H1 (cell line): Measurements from ENCODE around the gene PRDM15. TPM values are rescaled to one million over a fixed set of nuclear protein-coding genes. Genes with fewer than 3 reads are reported as not detected.

Experiments
- CTCF ChIA-PET: fragments of 300-600 bp; sonication (Branson Sonifier 250); formaldehyde crosslinking; loops from one replicate; lab custom pipeline; 2021; ENCODE audit not compliant: partially characterized antibody; lab: Charles Lee
- POLR2A ChIA-PET: fragments of 300-600 bp; sonication (Branson Sonifier 250); formaldehyde crosslinking; loops from one replicate; lab custom pipeline; 2021; ENCODE audit warnings: inconsistent platforms; ENCODE audit not compliant: partially characterized antibody; lab: Charles Lee
- DNase-seq, 2 experiments: peaks; one replicate each; pipeline versions ENCODE4 v3.0.0 to v3.0.0-alpha.2; 2010 to 2022; ENCODE audit warnings: low spot score in 2 of 2, low read depth in 1 of 2, mixed read lengths in 1 of 2
- FAIRE-seq: peaks from 2 replicates; lab custom pipeline; 2011; peaks lifted over from hg19 to GRCh38; lab: Jason Lieb, UNC
- H2AFZ ChIP-seq: 2 replicates; pipeline ENCODE4 v1.8.1; 2012; ENCODE audit warnings: low read length, inconsistent platforms
- H2AK5ac ChIP-seq: 2 replicates; pipeline ENCODE4 v1.6.1; 2013; ENCODE audit warnings: low read depth, low read length
- H2BK120ac ChIP-seq: replicated peaks from 2 replicates; pipeline ENCODE3; 2013; ENCODE audit warnings: low read depth, low read length, inconsistent platforms
- H2BK12ac ChIP-seq: 2 replicates; pipeline ENCODE4 v1.6.1; 2013; ENCODE audit warnings: low read depth, low read length
- H2BK15ac ChIP-seq: 2 replicates; pipeline ENCODE4 v1.6.1; 2013; ENCODE audit warnings: low read length
- H2BK20ac ChIP-seq: 2 replicates; pipeline ENCODE4 v1.6.1; 2013; ENCODE audit warnings: low read length
- H2BK5ac ChIP-seq: 2 replicates; pipeline ENCODE4 v1.6.1; 2013; ENCODE audit warnings: low read depth, low read length
- H3K14ac ChIP-seq: 2 replicates; pipeline ENCODE4 v1.6.1; 2013; ENCODE audit warnings: inconsistent platforms; ENCODE audit not compliant: insufficient read length
- H3K18ac ChIP-seq: 2 replicates; pipeline ENCODE4 v1.6.1; 2013; ENCODE audit warnings: low read length; ENCODE audit errors: extremely low read depth
- H3K23ac ChIP-seq: 2 replicates; pipeline ENCODE4 v1.6.1; 2013; ENCODE audit warnings: inconsistent platforms; ENCODE audit not compliant: insufficient read length
- H3K23me2 ChIP-seq: 2 replicates; pipeline ENCODE4 v1.6.1; 2013; ENCODE audit warnings: low read depth, low read length
- H3K27ac ChIP-seq: 2 replicates; pipeline ENCODE4 v1.6.1; 2011; ENCODE audit warnings: low read depth, low read length, inconsistent platforms
- H3K27me3 ChIP-seq, 4 experiments: replicated peaks in 1 of 4; 1 replicate in 1 of 4; 2 replicates in 3 of 4; pipeline versions ENCODE4 v1.6.1 to v1.8.1; 2011 to 2013; ENCODE audit warnings: low read length in 3 of 4, mild to moderate bottlenecking in 3 of 4, inconsistent platforms in 2 of 4, mixed read lengths in 2 of 4, moderate library complexity in 1 of 4; ENCODE audit not compliant: control insufficient read depth in 3 of 4, insufficient read depth in 3 of 4; ENCODE audit errors: extremely low read depth in 1 of 4
- H3K36me3 ChIP-seq, 4 experiments: 2 replicates each; pipeline versions ENCODE4 v1.6.1 to v1.8.1; 2011 to 2013; ENCODE audit warnings: mild to moderate bottlenecking in 4 of 4, low read length in 3 of 4, moderate library complexity in 2 of 4, control low read depth in 1 of 4, inconsistent platforms in 1 of 4; ENCODE audit not compliant: insufficient read depth in 4 of 4, control insufficient read depth in 2 of 4
- H3K4ac ChIP-seq: replicated peaks from 2 replicates; pipeline ENCODE3; 2013; ENCODE audit warnings: low read length, low read depth, mixed read lengths, inconsistent platforms; ENCODE audit not compliant: insufficient read length
- H3K4me1 ChIP-seq, 4 experiments: replicated peaks in 1 of 4; 1 replicate in 1 of 4; 2 replicates in 3 of 4; pipeline versions ENCODE4 v1.6.1 to v1.8.1; 2011 to 2013; ENCODE audit warnings: low read length in 3 of 4, inconsistent platforms in 2 of 4, mixed read lengths in 1 of 4; ENCODE audit not compliant: insufficient read depth in 4 of 4, control insufficient read depth in 3 of 4
- H3K4me2 ChIP-seq, 2 experiments: 2 replicates each; pipeline versions ENCODE4 v1.6.1 to v1.8.1; 2011 to 2013; ENCODE audit warnings: low read depth in 2 of 2, low read length in 2 of 2, control low read depth in 1 of 2, inconsistent platforms in 1 of 2, mild to moderate bottlenecking in 1 of 2; ENCODE audit not compliant: insufficient read depth in 1 of 2
- H3K4me3 ChIP-seq, 4 experiments: fragments of 200-600, 300-600 bp in 1 of 4; sonication (generic), shearing (Covaris generic), sonication (Bioruptor Twin) in 1 of 4; 2 replicates each; pipeline versions ENCODE4 v1.5.1 to v1.8.1; 2011 to 2016; ENCODE audit warnings: low read length in 4 of 4, low read depth in 3 of 4, control low read depth in 2 of 4, inconsistent platforms in 2 of 4, mild to moderate bottlenecking in 2 of 4, mixed read lengths in 1 of 4, moderate library complexity in 1 of 4; ENCODE audit not compliant: insufficient read depth in 2 of 4; ENCODE audit errors: extremely low read depth in 1 of 4
- H3K56ac ChIP-seq: replicated peaks from 2 replicates; pipeline ENCODE3; 2013; ENCODE audit warnings: low read depth, mild to moderate bottlenecking, mixed read lengths, low read length, inconsistent platforms; ENCODE audit not compliant: insufficient read length
- H3K79me1 ChIP-seq: 2 replicates; pipeline ENCODE4 v1.6.1; 2013; ENCODE audit warnings: low read depth, low read length, control low read depth
- H3K79me2 ChIP-seq, 2 experiments: 2 replicates each; pipeline versions ENCODE4 v1.6.1 to v1.8.1; 2012 to 2013; ENCODE audit warnings: low read length in 2 of 2, mild to moderate bottlenecking in 2 of 2, inconsistent platforms in 1 of 2; ENCODE audit not compliant: insufficient read depth in 2 of 2, control insufficient read depth in 1 of 2
- H3K9ac ChIP-seq, 4 experiments: replicated peaks in 1 of 4; 1 replicate in 1 of 4; 2 replicates in 3 of 4; pipeline versions ENCODE4 v1.6.1 to v1.8.1; 2011 to 2013; ENCODE audit warnings: low read depth in 3 of 4, low read length in 3 of 4, control low read depth in 2 of 4, mild to moderate bottlenecking in 2 of 4, moderate library complexity in 2 of 4, inconsistent platforms in 1 of 4; ENCODE audit errors: extremely low read depth in 1 of 4
- H3K9me3 ChIP-seq, 2 experiments: 2 replicates each; pipeline versions ENCODE4 v1.6.1 to v1.8.1; 2012 to 2013; ENCODE audit warnings: mild to moderate bottlenecking in 2 of 2, moderate library complexity in 2 of 2, control low read depth in 1 of 2, inconsistent platforms in 1 of 2, low read depth in 1 of 2, low read length in 1 of 2, mixed read lengths in 1 of 2; ENCODE audit not compliant: insufficient read depth in 2 of 2
- H4K20me1 ChIP-seq, 2 experiments: replicated peaks in 1 of 2; 2 replicates each; pipeline versions ENCODE3 to v1.8.1; 2011 to 2013; ENCODE audit warnings: inconsistent platforms in 2 of 2, low read length in 2 of 2, mild to moderate bottlenecking in 1 of 2; ENCODE audit not compliant: insufficient read depth in 2 of 2, control insufficient read depth in 1 of 2
- H4K5ac ChIP-seq: 2 replicates; pipeline ENCODE4 v1.6.1; 2013; ENCODE audit warnings: low read length, low read depth, mixed read lengths, inconsistent platforms; ENCODE audit not compliant: insufficient read length
- H4K8ac ChIP-seq: 2 replicates; pipeline ENCODE4 v1.8.0; 2013; ENCODE audit warnings: mild to moderate bottlenecking, moderate library complexity, low read length, inconsistent platforms; ENCODE audit not compliant: insufficient read depth; ENCODE audit errors: extremely low read depth
- H4K91ac ChIP-seq: replicated peaks from 2 replicates; pipeline ENCODE3; 2013; ENCODE audit warnings: low read length, mixed read lengths, inconsistent platforms; ENCODE audit not compliant: insufficient read length
- ATF2 ChIP-seq: IDR thresholded peaks from 2 replicates; pipeline ENCODE4 v1.6.1; 2012; ENCODE audit warnings: low read length, inconsistent platforms
- BCL11A ChIP-seq, 2 experiments: IDR thresholded peaks; one replicate each; pipeline ENCODE4 v1.6.1; 2011; ENCODE audit warnings: low read depth in 2 of 2, low read length in 2 of 2, mild to moderate bottlenecking in 2 of 2
- GABPA ChIP-seq: IDR thresholded peaks from 2 replicates; pipeline ENCODE4 v1.6.1; 2011; ENCODE audit warnings: mild to moderate bottlenecking, low read length, moderate library complexity, borderline replicate concordance; ENCODE audit not compliant: insufficient read depth
- KDM1A ChIP-seq: fragments of 200-600, 300-600 bp; sonication (generic); IDR thresholded peaks from 2 replicates; pipeline ENCODE4 v1.7.1; 2016; ENCODE audit warnings: mild to moderate bottlenecking, low read length, borderline replicate concordance
- NANOG ChIP-seq: IDR thresholded peaks from 2 replicates; pipeline ENCODE4 v1.6.1; 2011; ENCODE audit warnings: low read length, low read depth, mild to moderate bottlenecking, inconsistent platforms; ENCODE audit not compliant: insufficient read depth, poor library complexity, severe bottlenecking
- WGBS, 2 experiments: shearing (Covaris generic) in 1 of 2; methylation state at CpG; one replicate each; pipeline versions ENCODE4 v1.1.6 to v1.1.7; 2013 to 2015; ENCODE audit warnings: low lambda C conversion rate in 2 of 2, mixed read lengths in 2 of 2, inconsistent platforms in 1 of 2, low coverage in 1 of 2, missing lambda C conversion rate in 1 of 2; ENCODE audit not compliant: insufficient replicate concordance in 2 of 2, insufficient coverage in 1 of 2, insufficient read length in 1 of 2; ENCODE audit errors: extremely low coverage in 1 of 2, missing lambda C conversion rate in 1 of 2; 5-methylcytosine and 5-hydroxymethylcytosine counted together
- polyA plus RNA-seq, 7 experiments: library from polyadenylated mRNA; depleted of rRNA in 3 of 7; stranded (reverse) in 5 of 7; unstranded in 2 of 7; fragments of >200 nt in 5 of 7; fragments of 200-250 nt in 2 of 7; gene quantifications; 1 replicate in 5 of 7; 2 replicates in 1 of 7; 4 replicates in 1 of 7; pipeline versions ENCODE4 v1.2.1 to v1.2.3, GENCODE V29; 2011 to 2013; ENCODE audit warnings: missing spikeins in 2 of 7, mixed read lengths in 2 of 7
- total RNA-seq: library from RNA; stranded (reverse); fragmentation: NEBNext Ultra II Directional; extraction: Animal tissue kit (Norgen Biotek cat#: 25700); gene quantifications from 2 replicates; pipeline ENCODE4 v1.2.1, GENCODE V29; 2021

PRDM15 gene
- total and polyA plus RNA-seq, 2 of the 8 experiments (the other 6 are each of a cell fraction or from before 2014, with no cell fraction given): 9.7 to 10.5 TPM

- Histone ChIP-seq H3K36me3 (no peaks in the 10 kb centered on the region; a peak in 2 of 8 replicates), H3K56ac (no peak overlapping the region), H3K27me3 (no peaks in the 10 kb centered on the region), H3K4me1 (no peaks in the 10 kb centered on the region), H2BK120ac (no peak overlapping the region), H2AK5ac (no peak overlapping the region), H4K91ac (no peak overlapping the region), H2BK15ac (no peak overlapping the region), H3K79me1 (no peaks in the 10 kb centered on the region), H3K18ac (no peak overlapping the region), H3K4me3 (no peak overlapping the region), H2BK12ac (no peak overlapping the region), H3K23me2 (no peaks in the 10 kb centered on the region), H3K23ac (no peak overlapping the region), H3K9me3 (no peaks in the 10 kb centered on the region), H2AFZ (no peak overlapping the region), H2BK20ac (no peak overlapping the region), H3K9ac (no peak overlapping the region), H3K14ac (no peak overlapping the region), H3K79me2 (no peaks in the 10 kb centered on the region), H4K8ac (no peak overlapping the region), H3K27ac (no peak overlapping the region), H2BK5ac (no peak overlapping the region), H4K20me1 (no peaks in the 10 kb centered on the region), H4K5ac (no peak overlapping the region), H3K4ac (no peak overlapping the region), H3K4me2 (no peak overlapping the region)
- CTCF ChIA-PET: interaction anchor here (1.1 kb wide), 1 partner anchor 44 kb away, joined by 3 read pairs; no protein-coding TSS in a partner anchor
- POLR2A ChIA-PET: no interaction called here
- FAIRE-seq (no peak), DNase-seq (no peak)
- WGBS, 2 experiments: 77% methylated on average over 3 of the region's 3 CpGs; no CpG with 5 or more reads in 1 of the 2 experiments
- TF ChIP-seq GABPA: no peak
- TF ChIP-seq KDM1A: no peak
- no peak for TF ChIP-seq BCL11A (IDR thresholded peaks at IDR 0.05; ENCODE audit: low read depth in 2 of 2, low read length in 2 of 2)
- TF ChIP-seq NANOG: no peak
- no peak for TF ChIP-seq ATF2
Observed at GRCh38 chr21:41908829-41909228, 29.7 kb upstream of the PRDM15 start.
